ENCODE measurements around the gene TNFAIP3.

The TNFAIP3 gene

DNA sequence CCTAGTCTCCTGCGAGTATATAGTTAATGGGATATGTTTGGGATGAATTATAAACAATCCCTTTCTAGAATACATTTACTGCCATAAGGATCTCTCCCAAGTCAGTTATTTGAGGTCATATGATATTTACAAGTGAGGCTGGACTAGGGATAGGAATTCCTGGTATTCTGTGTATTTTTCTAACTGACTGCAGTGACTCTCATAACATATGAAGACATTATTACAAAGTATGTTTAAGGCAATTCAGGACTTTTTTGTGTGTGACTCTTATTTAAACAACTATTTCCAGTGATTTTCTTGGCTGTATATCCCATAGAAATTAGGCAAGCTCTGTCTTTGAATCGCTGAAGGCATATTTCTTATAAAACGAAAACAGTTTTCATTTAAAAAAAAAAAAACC lies 18.4 kb upstream of the TNFAIP3 start:
- H3K4me2 ChIP-seq (ENCODE audit: insufficient read depth, low read length) = no peak overlapping the region
- TF ChIP-seq, protein P1, sequence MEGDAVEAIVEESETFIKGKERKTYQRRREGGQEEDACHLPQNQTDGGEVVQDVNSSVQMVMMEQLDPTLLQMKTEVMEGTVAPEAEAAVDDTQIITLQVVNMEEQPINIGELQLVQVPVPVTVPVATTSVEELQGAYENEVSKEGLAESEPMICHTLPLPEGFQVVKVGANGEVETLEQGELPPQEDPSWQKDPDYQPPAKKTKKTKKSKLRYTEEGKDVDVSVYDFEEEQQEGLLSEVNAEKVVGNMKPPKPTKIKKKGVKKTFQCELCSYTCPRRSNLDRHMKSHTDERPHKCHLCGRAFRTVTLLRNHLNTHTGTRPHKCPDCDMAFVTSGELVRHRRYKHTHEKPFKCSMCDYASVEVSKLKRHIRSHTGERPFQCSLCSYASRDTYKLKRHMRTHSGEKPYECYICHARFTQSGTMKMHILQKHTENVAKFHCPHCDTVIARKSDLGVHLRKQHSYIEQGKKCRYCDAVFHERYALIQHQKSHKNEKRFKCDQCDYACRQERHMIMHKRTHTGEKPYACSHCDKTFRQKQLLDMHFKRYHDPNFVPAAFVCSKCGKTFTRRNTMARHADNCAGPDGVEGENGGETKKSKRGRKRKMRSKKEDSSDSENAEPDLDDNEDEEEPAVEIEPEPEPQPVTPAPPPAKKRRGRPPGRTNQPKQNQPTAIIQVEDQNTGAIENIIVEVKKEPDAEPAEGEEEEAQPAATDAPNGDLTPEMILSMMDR (IDR thresholded peaks at IDR 0.05; ENCODE audit: borderline replicate concordance, extremely low read depth, low read length, poor library complexity, severe bottlenecking) = no peak
- TF ChIP-seq EZH2 (IDR thresholded peaks at IDR 0.05; ENCODE audit: borderline replicate concordance, low read depth, low read length, severe bottlenecking) = no peak
- H3K36me3 ChIP-seq (ENCODE audit: insufficient read depth, low read length) = no peaks in the 10 kb centered on the region
- no peaks in the 10 kb centered on the region for H4K20me1 ChIP-seq (ENCODE audit: insufficient read depth, low read length)
- H2AFZ ChIP-seq (ENCODE audit: low read depth, low read length) = no peak overlapping the region
- no peaks in the 10 kb centered on the region for H3K4me1 ChIP-seq (ENCODE audit: insufficient read depth, low read length)
- no peaks in the 10 kb centered on the region for H3K9me3 ChIP-seq (ENCODE audit: insufficient read depth, low read length, severe bottlenecking)
- no peak for ATAC-seq (ENCODE audit: insufficient read depth, low read depth)
- H3K4me3 ChIP-seq (ENCODE audit: low read depth in 1 of 2, low read length in 2 of 2) = no peak overlapping the region
- no peak overlapping the region for H3K9ac ChIP-seq (ENCODE audit: low read depth, low read length)
- H3K27me3 ChIP-seq (ENCODE audit: insufficient read depth, low read length, poor library complexity) = no peaks in the 10 kb centered on the region
- H3K27ac ChIP-seq (ENCODE audit: low read length) = no peak overlapping the region
- H3K79me2 ChIP-seq (ENCODE audit: insufficient read depth, low read length) = no peaks in the 10 kb centered on the region
- no peak for DNase-seq

DNA sequence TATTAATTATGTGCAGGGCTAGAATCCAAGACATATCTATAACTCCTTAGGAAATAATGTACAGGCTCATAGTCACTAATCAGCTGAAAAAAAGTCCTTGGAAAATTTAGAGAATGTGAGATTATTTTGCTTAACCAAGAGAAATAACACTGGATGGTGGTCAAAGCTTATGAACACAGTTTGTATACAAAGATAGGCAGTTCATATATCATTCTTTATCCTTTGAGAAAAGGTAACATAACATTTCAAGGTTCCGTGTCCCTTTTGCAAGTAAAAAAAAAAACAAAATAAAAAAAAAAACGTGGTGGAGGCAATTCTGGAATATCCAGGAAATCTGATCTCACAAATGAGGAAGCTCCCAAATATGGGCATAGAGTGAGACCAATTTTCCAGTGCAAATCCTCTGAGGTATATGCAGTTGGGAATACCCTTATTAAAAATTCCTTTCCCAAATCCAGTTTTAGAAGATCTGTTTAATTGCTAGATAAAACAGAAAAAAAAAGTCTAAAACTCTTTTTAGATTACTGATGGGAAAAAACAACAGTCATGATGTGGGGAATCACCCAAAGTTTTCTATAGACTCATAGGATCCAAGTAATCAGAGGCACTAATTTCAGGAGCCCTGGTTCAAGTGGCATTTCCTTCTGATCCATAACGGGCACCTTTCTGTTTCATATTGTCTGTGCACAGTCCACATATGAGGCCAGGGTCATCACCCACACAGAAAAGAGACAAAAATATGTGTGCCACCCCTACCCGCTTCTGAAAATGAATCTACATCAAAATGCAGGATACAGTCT lies 17.7 kb upstream of the TNFAIP3 start:
- DNase-seq (no peak), ATAC-seq (ENCODE audit: insufficient read depth, low read depth) (no peak)
- H3K79me2 ChIP-seq (ENCODE audit: insufficient read depth, low read length) = no peaks in the 10 kb centered on the region
- H3K9ac ChIP-seq (ENCODE audit: low read depth, low read length) = no peak overlapping the region
- TF ChIP-seq, protein P1 (IDR thresholded peaks at IDR 0.05; ENCODE audit: borderline replicate concordance, extremely low read depth, low read length, poor library complexity, severe bottlenecking) = no peak
- no peak for TF ChIP-seq EZH2 (IDR thresholded peaks at IDR 0.05; ENCODE audit: borderline replicate concordance, low read depth, low read length, severe bottlenecking)
- H3K36me3 ChIP-seq (ENCODE audit: insufficient read depth, low read length) = no peaks in the 10 kb centered on the region
- no peak overlapping the region for H3K27ac ChIP-seq (ENCODE audit: low read length)
- no peaks in the 10 kb centered on the region for H3K27me3 ChIP-seq (ENCODE audit: insufficient read depth, low read length, poor library complexity)
- no peak overlapping the region for H3K4me2 ChIP-seq (ENCODE audit: insufficient read depth, low read length)
- no peaks in the 10 kb centered on the region for H4K20me1 ChIP-seq (ENCODE audit: insufficient read depth, low read length)
- H3K4me1 ChIP-seq (ENCODE audit: insufficient read depth, low read length) = no peaks in the 10 kb centered on the region
- no peaks in the 10 kb centered on the region for H3K9me3 ChIP-seq (ENCODE audit: insufficient read depth, low read length, severe bottlenecking)
- H2AFZ ChIP-seq (ENCODE audit: low read depth, low read length) = no peak overlapping the region
- no peak overlapping the region for H3K4me3 ChIP-seq (ENCODE audit: low read depth in 1 of 2, low read length in 2 of 2)

DNA sequence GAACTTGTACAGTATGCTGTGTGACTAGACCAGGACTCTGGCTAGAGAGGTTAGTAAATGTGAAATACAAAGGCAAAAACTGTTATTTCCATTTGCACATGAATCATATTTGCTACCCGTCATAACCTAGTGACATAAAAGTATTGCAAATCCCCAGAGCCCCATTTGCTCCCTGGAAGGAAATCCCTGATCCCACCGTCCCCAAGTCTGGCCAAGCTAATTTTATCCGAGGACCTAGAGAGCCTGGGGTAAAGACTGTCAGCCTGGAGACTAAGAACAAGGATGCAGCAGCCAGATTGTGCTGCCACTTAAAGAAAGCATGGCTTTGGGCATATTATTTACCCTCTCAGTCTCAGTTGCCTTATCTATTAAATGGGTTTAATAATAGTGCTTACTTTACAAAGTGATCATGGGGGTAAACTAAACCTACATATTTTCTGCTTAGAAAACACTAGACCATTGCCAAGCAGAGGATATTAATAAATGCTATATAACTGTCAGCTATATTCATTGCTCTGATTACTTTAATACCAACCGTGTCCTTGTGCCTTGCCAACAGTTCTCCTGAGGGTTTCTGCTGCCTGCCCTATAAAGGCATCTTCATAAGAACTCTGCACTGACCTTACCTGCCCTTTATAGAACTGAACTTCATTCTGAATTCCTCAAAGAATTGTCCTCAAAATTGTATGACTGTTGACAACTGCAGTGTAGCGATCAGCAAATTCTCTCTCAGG lies 16.9 kb upstream of the TNFAIP3 start:
- H3K27ac ChIP-seq (ENCODE audit: low read length) = no peak overlapping the region
- no peaks in the 10 kb centered on the region for H3K36me3 ChIP-seq (ENCODE audit: insufficient read depth, low read length)
- no peak overlapping the region for H3K4me3 ChIP-seq (ENCODE audit: low read depth in 1 of 2, low read length in 2 of 2)
- H3K4me2 ChIP-seq (ENCODE audit: insufficient read depth, low read length) = no peak overlapping the region
- H3K79me2 ChIP-seq (ENCODE audit: insufficient read depth, low read length) = no peaks in the 10 kb centered on the region
- ATAC-seq (ENCODE audit: insufficient read depth, low read depth) (no peak), DNase-seq (no peak)
- no peaks in the 10 kb centered on the region for H3K4me1 ChIP-seq (ENCODE audit: insufficient read depth, low read length)
- H4K20me1 ChIP-seq (ENCODE audit: insufficient read depth, low read length) = no peaks in the 10 kb centered on the region
- H2AFZ ChIP-seq (ENCODE audit: low read depth, low read length) = no peak overlapping the region
- no peaks in the 10 kb centered on the region for H3K27me3 ChIP-seq (ENCODE audit: insufficient read depth, low read length, poor library complexity)
- TF ChIP-seq, protein P1 (IDR thresholded peaks at IDR 0.05; ENCODE audit: borderline replicate concordance, extremely low read depth, low read length, poor library complexity, severe bottlenecking) = no peak
- no peak for TF ChIP-seq EZH2 (IDR thresholded peaks at IDR 0.05; ENCODE audit: borderline replicate concordance, low read depth, low read length, severe bottlenecking)
- H3K9me3 ChIP-seq (ENCODE audit: insufficient read depth, low read length, severe bottlenecking) = no peaks in the 10 kb centered on the region
- no peak overlapping the region for H3K9ac ChIP-seq (ENCODE audit: low read depth, low read length)
